ENCODE measurements around the gene NCAN. TPM values are rescaled to one million over a fixed set of nuclear protein-coding genes. Genes with fewer than 3 reads are reported as not detected.
"Not testable (repeated sequence)": the region's sequence is repeated elsewhere in the genome, so short reads cannot be mapped to it uniquely, and the experiment has no call there.

The NCAN gene
- total RNA-seq: 0.48 TPM in 1 of 2 replicates, not detected in the other

- intact Hi-C loops (cut with micrococcal nuclease): no loop called here
These were observed at the start of gene NCAN for GRCh38 chr19:19211499-19212420. Gene NCAN, plus strand, starts transcription at chr19:19211958. Its CDS starts 4,996 bp downstream, at chr19:19216954.

GRCh38 chr19:19162495-19162894 is 49.3 kb upstream of the NCAN start:
- intact Hi-C loops (cut with micrococcal nuclease): no loop called here

GRCh38 chr19:19165396-19165795 is 46.4 kb upstream of the NCAN start:
- intact Hi-C loops (cut with micrococcal nuclease): no loop called here

- intact Hi-C loops (cut with micrococcal nuclease): no loop called here
These were observed 44.1 kb upstream of the NCAN start for GRCh38 chr19:19167612-19168011.

GRCh38 chr19:19169236-19170052 is 42.3 kb upstream of the NCAN start:
- intact Hi-C loops (cut with micrococcal nuclease): no loop called here

GRCh38 chr19:19170053-19170872 is 41.5 kb upstream of the NCAN start, which contains the start of gene MEF2B:
Gene MEF2B, minus strand, starts transcription at chr19:19170263. Its CDS starts 19,528 bp downstream, at chr19:19150735.
- intact Hi-C loops (cut with micrococcal nuclease): no loop called here

GRCh38 chr19:19170873-19171672 is 40.7 kb upstream of the NCAN start:
- intact Hi-C loops (cut with micrococcal nuclease): no loop called here

- intact Hi-C loops (cut with micrococcal nuclease): no loop called here
These were observed 39.8 kb upstream of the NCAN start for GRCh38 chr19:19171821-19172532.

- intact Hi-C loops (cut with micrococcal nuclease): not testable (repeated sequence)
These were observed 38.5 kb upstream of the NCAN start for GRCh38 chr19:19173243-19173642.

GRCh38 chr19:19176950-19177349 is 34.8 kb upstream of the NCAN start:
- intact Hi-C loops (cut with micrococcal nuclease): no loop called here

- intact Hi-C loops (cut with micrococcal nuclease): no loop called here
These were observed 32.0 kb upstream of the NCAN start for GRCh38 chr19:19179548-19180441.

- intact Hi-C loops (cut with micrococcal nuclease): no loop called here
These were observed 30.2 kb upstream of the NCAN start for GRCh38 chr19:19181488-19181998.

GRCh38 chr19:19185853-19186740 is 25.7 kb upstream of the NCAN start:
- intact Hi-C loops (cut with micrococcal nuclease): no loop called here

- intact Hi-C loops (cut with micrococcal nuclease): no loop called here
These were observed 25.0 kb upstream of the NCAN start for GRCh38 chr19:19186742-19187141.

GRCh38 chr19:19191768-19192077 is 20.0 kb upstream of the NCAN start:
- intact Hi-C loops (cut with micrococcal nuclease): loop anchor here (1.0 to 5.0 kb wide), 8 partner anchors 12 to 298 kb away; partner anchors contain the start of genes ARMC6, COPE, DDX49 and GATAD2A

- intact Hi-C loops (cut with micrococcal nuclease): loop anchor here (1.0 to 5.0 kb wide), 8 partner anchors 11 to 297 kb away; partner anchors contain the start of genes ARMC6, COPE, DDX49 and GATAD2A
These were observed 19.5 kb upstream of the NCAN start, which contains the start of the genes BORCS8 and RFXANK for GRCh38 chr19:19192078-19192882. Gene BORCS8, minus strand, starts transcription at chr19:19192152. Its CDS starts 35 bp downstream, at chr19:19192117. Gene RFXANK, plus strand, starts transcription at chr19:19192258. Its CDS starts 1,689 bp downstream, at chr19:19193947.
